Germinal center (tissue), 1 donor: Measurements from ENCODE around the gene RTL10.

Experiments
- DNase-seq: peaks from one replicate; pipeline ENCODE4 v3.0.0; 2012; ENCODE audit warnings: mixed read lengths, low spot score

Gene RTL10, protein sequence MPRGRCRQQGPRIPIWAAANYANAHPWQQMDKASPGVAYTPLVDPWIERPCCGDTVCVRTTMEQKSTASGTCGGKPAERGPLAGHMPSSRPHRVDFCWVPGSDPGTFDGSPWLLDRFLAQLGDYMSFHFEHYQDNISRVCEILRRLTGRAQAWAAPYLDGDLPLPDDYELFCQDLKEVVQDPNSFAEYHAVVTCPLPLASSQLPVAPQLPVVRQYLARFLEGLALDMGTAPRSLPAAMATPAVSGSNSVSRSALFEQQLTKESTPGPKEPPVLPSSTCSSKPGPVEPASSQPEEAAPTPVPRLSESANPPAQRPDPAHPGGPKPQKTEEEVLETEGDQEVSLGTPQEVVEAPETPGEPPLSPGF

GRCh38 chr22:19854778-19855503 lies at the start of gene RTL10, which contains the start of gene GNB1L:
Gene RTL10 (minus strand): TSS chr22:19854874. CDS start chr22:19852261, 2,613 bp downstream.
Gene GNB1L (minus strand): TSS chr22:19854874. CDS start chr22:19821355, 33,519 bp downstream.
- peak; percentile 98 for DNase-seq

DNA sequence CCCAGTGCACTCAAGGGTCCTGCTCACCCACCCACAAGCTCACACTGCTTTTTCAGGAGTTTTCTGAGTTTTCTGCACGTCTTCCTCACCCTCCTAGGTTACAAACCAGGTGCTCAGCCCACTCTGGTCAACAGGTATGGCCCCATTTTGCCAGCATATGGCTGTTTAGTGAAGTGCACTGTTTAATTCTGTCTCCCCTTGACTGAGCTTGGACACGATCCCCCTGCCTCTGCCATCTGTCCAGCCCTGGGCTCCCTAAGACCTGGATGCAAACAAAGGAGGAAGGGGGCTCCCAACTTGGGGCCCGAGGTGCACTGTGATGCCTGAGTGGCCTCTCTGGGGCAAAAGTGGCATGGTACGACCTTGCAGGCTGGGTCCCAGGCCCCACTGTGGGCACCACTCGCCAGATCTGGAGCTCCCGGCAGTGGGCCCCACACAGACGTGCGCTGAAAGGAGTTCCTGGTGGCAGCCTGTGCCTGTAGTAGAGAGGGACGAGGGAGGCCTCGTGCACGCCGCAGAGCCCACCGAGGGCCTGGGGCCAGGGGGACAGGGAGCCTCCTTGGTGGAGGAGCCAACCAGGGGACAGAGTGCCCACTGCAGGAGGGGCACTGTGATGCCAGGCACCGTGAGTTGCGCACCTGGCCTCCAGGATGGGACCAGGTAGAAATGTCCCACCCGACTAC lies 49.6 kb upstream of the RTL10 start:
- no peak for DNase-seq

DNA sequence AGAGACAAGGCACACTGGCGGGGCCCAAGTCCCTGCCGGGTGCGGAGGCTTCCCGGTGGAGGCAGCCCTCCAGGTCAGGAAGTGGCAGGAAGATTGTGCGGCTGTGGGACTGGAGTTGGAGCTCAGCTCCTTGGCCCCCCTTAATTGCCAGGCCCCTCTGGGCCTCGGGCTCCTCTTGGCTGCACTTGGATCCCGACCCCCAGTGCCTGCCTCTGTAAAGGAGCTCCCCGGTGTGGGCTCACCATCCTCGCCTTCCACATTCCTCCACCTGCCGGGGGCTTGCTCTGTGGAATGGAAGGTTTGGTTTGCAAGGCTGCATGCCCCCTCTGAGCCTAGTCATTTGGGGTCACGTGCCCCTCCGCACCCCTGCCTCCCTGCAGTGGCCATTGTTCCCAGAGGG lies 48.8 kb upstream of the RTL10 start:
- DNase-seq, result no peak

- DNase-seq, result no peak
Observed at GRCh38 chr22:19903031-19903430, 48.4 kb upstream of the RTL10 start.

DNA sequence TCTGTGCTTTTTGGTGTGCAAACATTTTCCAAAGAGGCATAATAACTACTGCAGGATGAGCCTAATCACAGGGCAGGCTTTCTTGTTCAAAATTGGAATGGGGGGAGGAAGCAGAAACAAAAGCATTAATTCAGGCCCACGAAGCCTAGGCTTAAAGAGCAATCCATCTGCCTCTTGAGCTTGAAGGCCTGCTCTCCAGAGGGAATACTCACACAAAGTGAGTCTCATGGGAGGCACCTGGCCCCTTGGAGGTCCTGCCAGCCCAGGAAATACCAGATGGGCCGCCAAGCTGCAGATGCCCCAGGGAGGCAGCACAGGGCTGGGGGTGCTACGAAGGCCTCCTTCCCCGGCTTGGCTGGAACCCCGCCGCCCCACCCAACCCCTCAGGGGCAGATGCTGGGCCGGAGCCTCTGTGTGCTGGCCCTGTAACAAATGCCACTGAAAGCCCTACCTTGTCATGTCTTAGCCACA lies 47.6 kb upstream of the RTL10 start:
- no peak for DNase-seq

DNA sequence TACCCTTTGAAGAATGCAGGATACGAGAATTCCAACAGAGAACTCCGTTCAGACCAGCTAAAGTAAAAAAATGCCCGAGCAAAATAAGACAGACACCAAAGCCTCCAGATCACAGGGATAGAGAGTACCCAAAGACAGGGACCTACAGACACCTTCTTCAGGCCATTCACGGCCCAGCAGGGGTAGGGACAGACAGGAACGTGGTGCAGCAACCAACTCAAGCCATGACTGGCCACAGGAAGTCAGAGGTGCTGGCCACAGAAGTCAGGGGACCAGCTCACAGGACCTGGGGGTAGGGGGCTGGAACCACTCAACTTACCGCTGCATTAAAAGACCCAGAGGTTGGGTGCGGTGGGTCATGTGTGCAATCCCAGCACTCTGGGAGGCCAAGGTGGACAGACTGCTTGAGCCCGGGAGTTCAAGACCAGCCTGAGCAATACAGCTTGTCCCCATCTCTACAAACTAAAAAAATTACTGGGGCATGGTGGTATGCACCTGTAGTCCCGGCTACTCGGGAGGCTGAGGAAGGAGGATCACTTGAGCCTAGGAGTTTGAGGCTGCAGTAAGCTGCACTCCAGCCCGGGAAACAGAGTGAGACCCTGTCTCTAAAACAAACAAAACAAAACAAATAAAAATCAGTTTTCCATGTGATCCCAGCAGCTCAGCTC lies 47.0 kb upstream of the RTL10 start:
- no peak for DNase-seq

- DNase-seq, result no peak
Observed at GRCh38 chr22:19900707-19901436, 46.2 kb upstream of the RTL10 start.

- DNase-seq, result no peak
Observed at GRCh38 chr22:19898831-19899567, 44.3 kb upstream of the RTL10 start.

DNA sequence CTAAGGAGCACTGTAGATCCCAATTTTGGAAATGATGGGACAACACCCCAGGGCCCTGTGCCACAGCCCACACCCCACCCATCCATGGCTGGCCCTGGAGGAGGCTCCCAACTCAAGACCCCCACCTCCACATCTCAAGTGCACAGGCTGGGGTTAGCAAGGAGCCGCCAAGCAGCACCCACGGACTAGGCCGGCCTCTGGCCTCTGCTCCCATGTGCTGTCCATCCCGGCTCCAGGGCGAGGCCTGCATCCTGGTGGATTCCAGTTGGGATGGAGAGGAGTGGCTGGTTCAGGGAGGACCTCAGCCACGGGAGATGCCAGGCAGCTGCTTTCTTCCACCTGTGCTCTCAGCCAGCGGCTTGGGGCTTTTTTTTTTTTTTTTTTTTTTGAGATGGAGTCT lies 43.5 kb upstream of the RTL10 start:
- no peak for DNase-seq

GRCh38 chr22:19897726-19898125 lies 43.1 kb upstream of the RTL10 start:
- DNase-seq, result no peak

- peak; percentile 49 for DNase-seq
Observed at GRCh38 chr22:19896665-19897355, 42.1 kb upstream of the RTL10 start.

DNA sequence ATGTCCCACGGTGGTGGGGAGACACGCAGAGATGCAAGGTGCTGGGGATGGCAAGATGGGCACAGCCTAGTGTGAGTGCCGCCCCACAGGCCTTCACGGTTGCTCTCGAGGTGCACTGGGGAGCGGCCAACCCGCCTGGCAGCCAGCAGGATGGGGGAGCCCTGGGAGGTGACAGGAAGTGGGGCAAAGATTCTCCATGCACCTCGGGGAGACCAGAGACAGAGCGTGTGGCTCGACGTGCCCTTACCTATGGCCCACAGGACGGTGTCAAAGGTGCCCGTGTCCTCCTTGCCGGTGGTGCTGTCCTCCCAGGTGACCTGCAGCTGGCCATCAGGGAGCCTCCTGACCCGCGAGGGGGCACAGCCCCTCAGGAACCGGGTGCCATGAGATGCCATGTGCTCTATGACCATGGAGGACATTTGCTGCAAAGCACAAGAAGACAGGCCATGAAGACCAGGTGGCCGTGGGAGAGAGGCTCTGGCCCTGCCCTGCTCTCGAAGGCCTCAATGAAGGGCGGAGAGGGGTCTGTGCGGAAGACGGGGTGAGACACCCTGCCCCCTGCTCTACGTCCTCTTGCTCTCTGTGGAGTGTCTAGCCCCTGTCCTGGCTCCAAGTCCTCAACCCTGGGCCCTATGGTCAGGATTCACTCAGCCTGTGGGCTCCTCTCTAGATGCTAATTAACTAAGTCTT lies 40.6 kb upstream of the RTL10 start:
- no peak for DNase-seq

GRCh38 chr22:19893363-19893762 lies 38.7 kb upstream of the RTL10 start:
- DNase-seq, result no peak

DNA sequence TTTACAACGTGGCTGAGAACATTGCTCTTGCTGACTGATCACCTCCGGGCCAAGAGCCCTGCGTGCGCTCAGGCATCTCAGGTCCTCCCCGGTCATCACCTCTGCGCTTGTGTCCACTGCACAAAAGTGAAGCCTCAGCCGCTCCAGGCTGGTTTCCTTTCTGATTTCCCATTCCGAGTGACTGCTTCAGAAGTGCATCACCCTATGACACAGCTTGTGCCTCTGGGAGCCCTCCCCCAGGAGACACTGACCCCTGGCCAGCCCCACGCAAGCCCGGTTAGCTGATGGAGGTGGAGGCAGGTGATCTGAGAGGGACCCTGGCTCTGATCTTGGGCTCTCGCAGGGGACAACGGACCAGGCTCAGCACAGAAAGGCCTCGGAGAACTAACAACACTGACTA lies 38.3 kb upstream of the RTL10 start:
- DNase-seq, result no peak

DNA sequence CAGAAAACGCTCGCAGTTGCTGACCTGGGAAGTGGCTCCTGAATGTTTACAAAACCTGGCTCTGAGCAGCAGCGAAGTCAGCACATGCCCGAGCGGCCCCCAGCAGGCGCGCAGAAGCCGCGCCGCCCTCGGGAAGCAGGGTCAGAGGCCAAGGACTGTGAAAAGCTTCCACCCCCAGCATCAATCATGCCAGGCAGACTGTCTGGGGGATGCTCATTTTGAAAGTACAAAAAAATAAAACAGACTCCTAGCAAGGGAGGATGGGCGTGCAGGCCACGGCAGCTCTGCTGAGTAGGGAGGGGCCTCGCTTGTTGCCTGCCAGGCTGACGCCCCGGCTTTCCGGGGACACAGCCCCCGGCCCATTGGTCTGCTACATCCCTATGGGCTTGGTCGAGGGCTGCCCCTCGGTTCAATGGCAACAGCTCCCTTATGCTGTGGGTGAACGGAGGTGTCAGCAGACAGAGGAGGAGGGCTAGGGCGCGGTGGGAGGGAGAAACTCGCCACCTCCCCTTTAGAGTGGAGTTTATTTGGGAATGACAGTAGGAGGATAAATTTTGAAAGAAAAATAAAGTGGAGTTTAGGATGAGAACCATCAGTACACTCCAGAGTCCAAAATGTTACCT lies 37.7 kb upstream of the RTL10 start:
- peak; percentile 47 for DNase-seq

DNA sequence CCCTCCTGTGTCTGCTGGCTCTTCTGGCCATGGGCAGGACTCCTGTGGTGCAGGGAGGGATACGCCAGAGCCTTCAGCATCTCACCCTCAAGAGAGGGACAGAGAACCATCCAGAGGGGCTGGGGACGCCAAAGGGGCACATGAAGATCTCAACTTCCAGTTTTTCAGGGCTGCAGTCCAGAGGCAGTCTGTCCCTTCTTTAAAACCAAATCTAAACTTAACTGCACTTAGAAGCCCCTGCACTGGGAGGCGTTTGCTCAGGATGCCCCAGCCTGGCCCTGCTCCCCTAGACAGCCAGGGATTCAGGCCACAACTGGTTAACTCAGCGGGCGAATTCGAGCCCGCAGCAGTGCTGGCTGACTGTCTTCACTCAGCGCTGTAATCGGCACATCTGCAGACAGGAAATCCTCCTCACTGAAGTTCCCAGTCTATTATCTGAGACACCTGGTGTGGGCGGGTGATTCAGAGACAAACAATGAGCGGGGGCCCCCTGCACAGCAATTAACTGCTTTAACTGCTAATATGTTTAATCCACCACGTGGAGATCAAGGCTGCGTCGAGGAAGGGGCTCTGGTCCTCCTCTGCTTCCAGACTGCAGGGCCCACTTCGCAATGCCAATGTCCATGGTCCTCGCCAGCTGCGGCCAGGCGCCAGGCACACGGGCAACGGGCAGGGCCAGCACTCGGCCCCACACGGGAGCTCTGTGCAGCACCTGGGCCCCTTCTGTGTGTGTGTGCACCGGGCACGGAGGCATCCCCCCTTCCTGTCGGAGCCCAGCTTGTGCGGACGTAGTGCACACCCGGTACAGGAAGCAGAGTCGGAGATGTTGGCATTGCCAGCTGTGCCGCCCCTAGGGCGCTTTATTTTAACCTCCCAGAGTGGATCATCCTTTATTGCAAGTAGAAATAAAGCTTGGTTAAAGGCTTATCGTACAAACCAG lies 36.9 kb upstream of the RTL10 start:
- peak; percentile 84 for DNase-seq

- DNase-seq, result no peak
Observed at GRCh38 chr22:19890502-19891316, 36.0 kb upstream of the RTL10 start.
